SK-N-SH (cell line): ENCODE measurements around the gene PERM1. TPM values are rescaled to one million over a fixed set of nuclear protein-coding genes. Genes with fewer than 3 reads are reported as not detected.

Source experiments
- CTCF ChIA-PET: fragments of 300-600, 350-600 bp; formaldehyde crosslinking; extraction: SDS; loops from one replicate; lab custom pipeline; 2021; lab: Yijun Ruan, JAX
- POLR2A ChIA-PET: fragments of 350-600 bp; sonication (Branson Sonifier 250); formaldehyde crosslinking; extraction: SDS; loops from one replicate; lab custom pipeline; 2020; ENCODE audit warnings: antibody characterized with exemption, inconsistent platforms; lab: Yijun Ruan, JAX
- DNase-seq: peaks from one replicate; pipeline ENCODE4 v3.0.0; 2012
- H2AFZ ChIP-seq: fragments of 200-600 bp; sonication (generic); 2 replicates; pipeline ENCODE4 v1.8.1; 2016; ENCODE audit warnings: antibody characterized with exemption, mild to moderate bottlenecking, low read depth
- H3F3A ChIP-seq: fragments of 200-600 bp; sonication (generic); replicated peaks from 2 replicates; pipeline ENCODE3; 2016; ENCODE audit warnings: antibody characterized with exemption, mild to moderate bottlenecking; ENCODE audit not compliant: insufficient read depth
- H3K27ac ChIP-seq, 2 experiments: fragments of 200-500 bp in 1 of 2; fragments of 200-600 bp in 1 of 2; sonication (Bioruptor generic) in 1 of 2; sonication (generic), shearing (Covaris generic) in 1 of 2; 2 replicates each; pipeline versions ENCODE4 v1.5.1 to v1.6.1; 2014 to 2016; ENCODE audit warnings: low read depth in 2 of 2, inconsistent platforms in 1 of 2, low read length in 1 of 2, mild to moderate bottlenecking in 1 of 2, mixed read lengths in 1 of 2
- H3K27me3 ChIP-seq: fragments of 200-600 bp; sonication (generic), shearing (Covaris generic); 2 replicates; pipeline ENCODE4 v1.6.1; 2016; ENCODE audit warnings: mixed run types; ENCODE audit not compliant: insufficient read depth
- H3K36me3 ChIP-seq, 2 experiments: fragments of 200-500 bp in 1 of 2; fragments of 200-600 bp in 1 of 2; sonication (Bioruptor generic) in 1 of 2; sonication (generic) in 1 of 2; replicated peaks in 1 of 2; 2 replicates each; pipeline versions ENCODE3 to v1.5.1; 2014 to 2016; ENCODE audit warnings: low read length in 1 of 2, mild to moderate bottlenecking in 1 of 2; ENCODE audit not compliant: insufficient read depth in 2 of 2, control insufficient read depth in 1 of 2
- H3K4me1 ChIP-seq, 2 experiments: fragments of 200-500 bp in 1 of 2; fragments of 200-600 bp in 1 of 2; sonication (Bioruptor generic) in 1 of 2; sonication (generic), shearing (Covaris generic) in 1 of 2; 2 replicates each; pipeline versions ENCODE4 v1.5.1 to v1.6.1; 2014 to 2016; ENCODE audit warnings: low read depth in 1 of 2, low read length in 1 of 2, mixed run types in 1 of 2; ENCODE audit not compliant: insufficient read depth in 2 of 2, control insufficient read depth in 1 of 2
- H3K4me2 ChIP-seq: fragments of 200-600 bp; sonication (generic), shearing (Covaris generic); 2 replicates; pipeline ENCODE4 v1.6.1; 2017; ENCODE audit warnings: mixed run types
- H3K4me3 ChIP-seq, 2 experiments: fragments of 200-500 bp in 1 of 2; fragments of 200-600 bp in 1 of 2; sonication (Bioruptor generic) in 1 of 2; sonication (generic), shearing (Covaris generic) in 1 of 2; 2 replicates each; pipeline versions ENCODE4 v1.5.1 to v1.8.1; 2014 to 2016; ENCODE audit warnings: low read depth in 2 of 2, inconsistent platforms in 1 of 2, low read length in 1 of 2, mild to moderate bottlenecking in 1 of 2, mixed read lengths in 1 of 2, moderate library complexity in 1 of 2
- H3K79me2 ChIP-seq: fragments of 200-600 bp; sonication (generic); 2 replicates; pipeline ENCODE4 v1.8.1; 2017; ENCODE audit warnings: mild to moderate bottlenecking; ENCODE audit not compliant: insufficient read depth
- H3K9ac ChIP-seq: fragments of 200-600 bp; sonication (generic); 2 replicates; pipeline ENCODE4 v1.6.1; 2017; ENCODE audit warnings: mixed run types
- H3K9me2 ChIP-seq: fragments of 200-600 bp; sonication (generic); 2 replicates; pipeline ENCODE4 v1.6.1; 2017; ENCODE audit warnings: mixed run types
- H3K9me3 ChIP-seq: fragments of 200-600 bp; sonication (generic); 2 replicates; pipeline ENCODE4 v1.6.1; 2017; ENCODE audit warnings: mixed run types, mild to moderate bottlenecking, moderate library complexity
- H4K20me1 ChIP-seq: fragments of 200-600 bp; sonication (generic); 2 replicates; pipeline ENCODE4 v1.6.1; 2017; ENCODE audit warnings: mild to moderate bottlenecking, mixed run types; ENCODE audit not compliant: insufficient read depth
- EP300 ChIP-seq, 2 experiments: IDR thresholded peaks; 2 replicates each; pipeline versions ENCODE4 v1.4.0 to v1.6.1; 2012; ENCODE audit warnings: borderline replicate concordance in 1 of 2, low read depth in 1 of 2, low read length in 1 of 2
- EZH2phosphoT487 ChIP-seq: fragments of 200-600 bp; sonication (generic); IDR thresholded peaks from 2 replicates; pipeline ENCODE4 v1.6.1; 2017; ENCODE audit warnings: low read depth, mixed run types, mild to moderate bottlenecking, antibody characterized with exemption, moderate library complexity, borderline replicate concordance
- FOSL2 ChIP-seq: IDR thresholded peaks from 2 replicates; pipeline ENCODE4 v1.4.0; 2012; ENCODE audit warnings: low read depth, mild to moderate bottlenecking, moderate library complexity, borderline replicate concordance
- FOXM1 ChIP-seq: IDR thresholded peaks from 2 replicates; pipeline ENCODE4 v1.4.0; 2012; ENCODE audit warnings: low read depth, mild to moderate bottlenecking
- GABPA ChIP-seq: IDR thresholded peaks from 2 replicates; pipeline ENCODE4 v1.4.0; 2012; ENCODE audit warnings: low read depth, mild to moderate bottlenecking
- JUND ChIP-seq: IDR thresholded peaks from 2 replicates; pipeline ENCODE4 v1.4.0; 2012
- MEF2A ChIP-seq: IDR thresholded peaks from 2 replicates; pipeline ENCODE4 v1.4.0; 2012; ENCODE audit warnings: low read depth, borderline replicate concordance
- POLR2AphosphoS5 ChIP-seq: IDR thresholded peaks from 2 replicates; pipeline ENCODE4 v1.6.1; 2012; ENCODE audit warnings: low read depth, low read length
- RCOR1 ChIP-seq: fragments of 150-350 bp; IDR thresholded peaks from 2 replicates; pipeline ENCODE4 v1.6.1; 2017; ENCODE audit warnings: antibody characterized with exemption, low read length
- RFX5 ChIP-seq: IDR thresholded peaks from 2 replicates; pipeline ENCODE4 v1.6.1; 2012; ENCODE audit warnings: mild to moderate bottlenecking, improper control_type of control experiment, low read length
- RXRA ChIP-seq: IDR thresholded peaks from 2 replicates; pipeline ENCODE4 v1.4.0; 2012; ENCODE audit warnings: low read depth, mild to moderate bottlenecking, borderline replicate concordance
- SMC3 ChIP-seq: IDR thresholded peaks from 2 replicates; pipeline ENCODE4 v1.6.1; 2012; ENCODE audit warnings: low read depth, low read length, improper control_type of control experiment
- TEAD4 ChIP-seq: IDR thresholded peaks from 2 replicates; pipeline ENCODE4 v1.4.0; 2012; ENCODE audit warnings: mild to moderate bottlenecking, borderline replicate concordance; ENCODE audit not compliant: insufficient read depth
- YY1 ChIP-seq: IDR thresholded peaks from 2 replicates; pipeline ENCODE4 v1.4.0; 2012; ENCODE audit warnings: low read depth, mild to moderate bottlenecking
- WGBS: methylation state at CpG from one replicate; pipeline ENCODE4 v1.1.6; 2017; ENCODE audit warnings: low lambda C conversion rate; 5-methylcytosine and 5-hydroxymethylcytosine counted together
- polyA plus RNA-seq, 3 experiments: library from polyadenylated mRNA; depleted of rRNA; stranded (reverse); fragments of >200 nt; gene quantifications; 2 replicates each; pipeline ENCODE4 v1.2.3, GENCODE V29; 2012
- TF ChIP-seq, protein P1 (sequence below): IDR thresholded peaks from 2 replicates; pipeline ENCODE4 v1.4.0; 2012; ENCODE audit warnings: low read depth, borderline replicate concordance
- TF ChIP-seq, protein P2 (sequence below): fragments of 150-350 bp; IDR thresholded peaks from 2 replicates; pipeline ENCODE4 v1.6.1; 2017; ENCODE audit warnings: antibody characterized with exemption, low read length, low read depth, borderline replicate concordance
- TF ChIP-seq, protein P3 (sequence below): IDR thresholded peaks from 2 replicates; pipeline ENCODE4 v1.4.0; 2012; ENCODE audit warnings: low read depth, borderline replicate concordance

PERM1 gene
- polyA plus RNA-seq, 1 of the 3 experiments (the other 2 are of a cell fraction), result 0.25 TPM

GRCh38 chr1:1027791-1028190 is 45.9 kb upstream of the PERM1 start:
- no peaks in the 10 kb centered on the region for H3K9me2 ChIP-seq
- H3K4me3 ChIP-seq, result no peak overlapping the region
- WGBS, result 85% methylated on average over 13 of the region's 17 CpGs
- DNase-seq, result no peak
- no peaks in the 10 kb centered on the region for H3F3A ChIP-seq
- peaks cover 23% of the 10 kb centered on the region; the same call in 1 of the 2 replicates for H4K20me1 ChIP-seq
- no peaks in the 10 kb centered on the region for H3K27me3 ChIP-seq
- TF ChIP-seq FOSL2 (no peak), EP300 (IDR thresholded peaks at IDR 0.05; ENCODE audit: borderline replicate concordance in 1 of 2, low read depth in 1 of 2, low read length in 1 of 2) (no peak), SMC3 (no peak), GABPA (no peak), JUND (no peak), RXRA (no peak), EZH2phosphoT487 (no peak), MEF2A (no peak), POLR2AphosphoS5 (no peak), YY1 (no peak), TEAD4 (no peak), RCOR1 (no peak), FOXM1 (no peak), RFX5 (no peak)
- TF ChIP-seq, protein P1, sequence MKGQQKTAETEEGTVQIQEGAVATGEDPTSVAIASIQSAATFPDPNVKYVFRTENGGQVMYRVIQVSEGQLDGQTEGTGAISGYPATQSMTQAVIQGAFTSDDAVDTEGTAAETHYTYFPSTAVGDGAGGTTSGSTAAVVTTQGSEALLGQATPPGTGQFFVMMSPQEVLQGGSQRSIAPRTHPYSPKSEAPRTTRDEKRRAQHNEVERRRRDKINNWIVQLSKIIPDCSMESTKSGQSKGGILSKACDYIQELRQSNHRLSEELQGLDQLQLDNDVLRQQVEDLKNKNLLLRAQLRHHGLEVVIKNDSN, result no peak
- TF ChIP-seq, protein P2, sequence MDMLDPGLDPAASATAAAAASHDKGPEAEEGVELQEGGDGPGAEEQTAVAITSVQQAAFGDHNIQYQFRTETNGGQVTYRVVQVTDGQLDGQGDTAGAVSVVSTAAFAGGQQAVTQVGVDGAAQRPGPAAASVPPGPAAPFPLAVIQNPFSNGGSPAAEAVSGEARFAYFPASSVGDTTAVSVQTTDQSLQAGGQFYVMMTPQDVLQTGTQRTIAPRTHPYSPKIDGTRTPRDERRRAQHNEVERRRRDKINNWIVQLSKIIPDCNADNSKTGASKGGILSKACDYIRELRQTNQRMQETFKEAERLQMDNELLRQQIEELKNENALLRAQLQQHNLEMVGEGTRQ, result no peak
- TF ChIP-seq, protein P3, sequence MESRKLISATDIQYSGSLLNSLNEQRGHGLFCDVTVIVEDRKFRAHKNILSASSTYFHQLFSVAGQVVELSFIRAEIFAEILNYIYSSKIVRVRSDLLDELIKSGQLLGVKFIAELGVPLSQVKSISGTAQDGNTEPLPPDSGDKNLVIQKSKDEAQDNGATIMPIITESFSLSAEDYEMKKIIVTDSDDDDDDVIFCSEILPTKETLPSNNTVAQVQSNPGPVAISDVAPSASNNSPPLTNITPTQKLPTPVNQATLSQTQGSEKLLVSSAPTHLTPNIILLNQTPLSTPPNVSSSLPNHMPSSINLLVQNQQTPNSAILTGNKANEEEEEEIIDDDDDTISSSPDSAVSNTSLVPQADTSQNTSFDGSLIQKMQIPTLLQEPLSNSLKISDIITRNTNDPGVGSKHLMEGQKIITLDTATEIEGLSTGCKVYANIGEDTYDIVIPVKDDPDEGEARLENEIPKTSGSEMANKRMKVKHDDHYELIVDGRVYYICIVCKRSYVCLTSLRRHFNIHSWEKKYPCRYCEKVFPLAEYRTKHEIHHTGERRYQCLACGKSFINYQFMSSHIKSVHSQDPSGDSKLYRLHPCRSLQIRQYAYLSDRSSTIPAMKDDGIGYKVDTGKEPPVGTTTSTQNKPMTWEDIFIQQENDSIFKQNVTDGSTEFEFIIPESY, result no peak
- TF ChIP-seq, all 33 proteins: peak for 0
- Histone ChIP-seq H3K9ac (no peak overlapping the region), H3K36me3 (peaks cover 0 to 10% of the 10 kb centered on the region in 2 experiments), H3K9me3 (no peaks in the 10 kb centered on the region), H3K4me1 (peaks cover 0 to 7% of the 10 kb centered on the region in 2 experiments; a peak in 1 of 4 replicates), H3K79me2 (no peaks in the 10 kb centered on the region), H3K27ac (no peak overlapping the region), H3K4me2 (no peak overlapping the region), H2AFZ (no peak overlapping the region)
- POLR2A ChIA-PET, result no interaction called here
- CTCF ChIA-PET, result interaction anchor here (0.6 to 2.3 kb wide), 3 partner anchors 11 to 43 kb away, joined by 3 to 8 read pairs (median 3); no protein-coding TSS in a partner anchor
